ENCODE results near the gene MNDA.

The MNDA gene

DNA sequence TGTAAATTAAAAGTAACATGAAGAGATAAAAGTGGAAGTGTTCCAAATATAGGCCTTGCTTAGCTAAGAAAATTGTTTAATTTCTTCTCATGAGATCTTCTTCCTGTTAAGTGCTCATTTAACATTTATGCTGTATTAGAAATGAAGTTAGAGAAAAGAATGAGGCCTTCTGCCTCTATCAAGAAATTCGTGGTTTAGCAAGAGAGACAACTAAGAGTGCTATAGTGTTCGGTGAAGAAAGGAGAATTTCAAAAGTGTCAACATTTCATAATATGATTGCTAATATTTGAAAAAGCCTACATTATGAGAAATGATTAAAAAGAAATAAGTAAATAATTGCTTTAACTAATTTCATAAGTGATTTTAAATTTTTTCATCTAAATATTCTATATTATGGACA lies 18.8 kb upstream of the MNDA start:
- POLR2A ChIA-PET: no interaction called here
- CTCF ChIA-PET: no interaction called here
- TF ChIP-seq, protein P1, sequence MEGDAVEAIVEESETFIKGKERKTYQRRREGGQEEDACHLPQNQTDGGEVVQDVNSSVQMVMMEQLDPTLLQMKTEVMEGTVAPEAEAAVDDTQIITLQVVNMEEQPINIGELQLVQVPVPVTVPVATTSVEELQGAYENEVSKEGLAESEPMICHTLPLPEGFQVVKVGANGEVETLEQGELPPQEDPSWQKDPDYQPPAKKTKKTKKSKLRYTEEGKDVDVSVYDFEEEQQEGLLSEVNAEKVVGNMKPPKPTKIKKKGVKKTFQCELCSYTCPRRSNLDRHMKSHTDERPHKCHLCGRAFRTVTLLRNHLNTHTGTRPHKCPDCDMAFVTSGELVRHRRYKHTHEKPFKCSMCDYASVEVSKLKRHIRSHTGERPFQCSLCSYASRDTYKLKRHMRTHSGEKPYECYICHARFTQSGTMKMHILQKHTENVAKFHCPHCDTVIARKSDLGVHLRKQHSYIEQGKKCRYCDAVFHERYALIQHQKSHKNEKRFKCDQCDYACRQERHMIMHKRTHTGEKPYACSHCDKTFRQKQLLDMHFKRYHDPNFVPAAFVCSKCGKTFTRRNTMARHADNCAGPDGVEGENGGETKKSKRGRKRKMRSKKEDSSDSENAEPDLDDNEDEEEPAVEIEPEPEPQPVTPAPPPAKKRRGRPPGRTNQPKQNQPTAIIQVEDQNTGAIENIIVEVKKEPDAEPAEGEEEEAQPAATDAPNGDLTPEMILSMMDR (IDR thresholded peaks at IDR 0.05; ENCODE audit: insufficient read depth, low read length, missing control alignments): no peak

DNA sequence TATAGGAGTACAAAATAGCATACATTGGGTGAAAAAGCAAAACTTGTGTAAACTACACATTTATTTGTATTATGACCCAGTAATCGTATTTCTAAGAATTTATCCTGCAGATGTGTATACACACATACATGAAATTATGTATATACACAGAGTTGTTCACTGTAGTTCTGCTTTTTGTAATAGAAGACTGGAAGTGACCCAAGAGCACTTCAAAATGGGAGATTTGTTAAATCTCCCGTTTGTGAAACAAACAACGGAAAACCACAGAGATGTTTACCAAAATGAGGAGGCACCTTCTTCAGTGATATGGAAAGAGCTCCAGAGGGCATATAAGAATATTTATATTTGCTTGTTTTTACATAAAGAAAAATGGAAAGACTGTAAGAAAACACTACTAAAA lies 18.0 kb upstream of the MNDA start:
- POLR2A ChIA-PET: no interaction called here
- TF ChIP-seq, protein P1 (IDR thresholded peaks at IDR 0.05; ENCODE audit: insufficient read depth, low read length, missing control alignments): no peak
- no peak for DNase-seq (ENCODE audit: low read depth, low spot score)
- no peak overlapping the region for H3K4me3 ChIP-seq (ENCODE audit: low read depth, low read length)
- CTCF ChIA-PET: no interaction called here

More for the DNA sequence above, 18.8 kb upstream of the MNDA start:
- no peak overlapping the region for H3K4me3 ChIP-seq (ENCODE audit: low read depth, low read length)
- no peak for DNase-seq (ENCODE audit: low read depth, low spot score)

DNA sequence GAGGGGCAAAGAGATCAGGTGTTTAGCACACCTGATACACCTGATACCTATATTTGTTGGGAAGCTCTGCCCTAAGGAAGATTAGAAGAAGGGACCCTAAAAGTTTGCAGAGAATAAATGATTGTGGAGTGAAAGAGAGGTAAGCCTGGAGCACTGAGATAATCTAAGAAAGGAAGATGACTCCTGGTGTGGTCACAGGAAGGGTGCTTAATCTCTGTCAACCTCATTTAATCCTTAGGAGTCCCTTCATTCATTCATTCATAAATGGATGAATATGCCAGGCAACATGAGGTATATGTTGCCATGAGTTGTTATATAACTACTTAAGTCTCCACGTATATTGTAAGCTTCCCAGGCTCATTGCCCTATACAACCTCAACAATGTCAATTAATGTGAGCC lies 16.2 kb upstream of the MNDA start:
- no peak overlapping the region for H3K4me3 ChIP-seq (ENCODE audit: low read depth, low read length)
- TF ChIP-seq, protein P1 (IDR thresholded peaks at IDR 0.05; ENCODE audit: insufficient read depth, low read length, missing control alignments): no peak
- no peak for DNase-seq (ENCODE audit: low read depth, low spot score)
- CTCF ChIA-PET: no interaction called here
- POLR2A ChIA-PET: no interaction called here

DNA sequence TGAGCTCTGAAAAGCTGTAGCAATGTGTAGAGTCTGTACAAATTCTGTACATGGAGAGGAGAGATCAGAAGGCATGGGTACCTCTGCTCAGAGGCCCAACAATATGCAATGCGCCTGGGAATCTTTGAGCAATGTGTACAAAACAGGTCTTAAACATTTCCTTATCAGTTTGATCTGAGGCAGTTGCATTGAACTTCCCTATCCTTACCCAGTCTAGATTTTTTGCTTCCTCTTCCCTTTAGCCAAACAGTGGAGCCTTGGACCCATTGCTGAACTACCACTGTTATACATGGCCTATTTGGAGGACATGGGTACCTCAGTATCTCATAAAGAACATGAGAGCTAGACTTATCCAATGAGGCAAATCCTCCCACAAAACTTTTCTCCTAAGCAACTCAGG lies 12.6 kb upstream of the MNDA start:
- no peak overlapping the region for H3K4me3 ChIP-seq (ENCODE audit: low read depth, low read length)
- CTCF ChIA-PET: no interaction called here
- TF ChIP-seq, protein P1 (IDR thresholded peaks at IDR 0.05; ENCODE audit: insufficient read depth, low read length, missing control alignments): no peak
- DNase-seq (ENCODE audit: low read depth, low spot score): no peak
- POLR2A ChIA-PET: no interaction called here

DNA sequence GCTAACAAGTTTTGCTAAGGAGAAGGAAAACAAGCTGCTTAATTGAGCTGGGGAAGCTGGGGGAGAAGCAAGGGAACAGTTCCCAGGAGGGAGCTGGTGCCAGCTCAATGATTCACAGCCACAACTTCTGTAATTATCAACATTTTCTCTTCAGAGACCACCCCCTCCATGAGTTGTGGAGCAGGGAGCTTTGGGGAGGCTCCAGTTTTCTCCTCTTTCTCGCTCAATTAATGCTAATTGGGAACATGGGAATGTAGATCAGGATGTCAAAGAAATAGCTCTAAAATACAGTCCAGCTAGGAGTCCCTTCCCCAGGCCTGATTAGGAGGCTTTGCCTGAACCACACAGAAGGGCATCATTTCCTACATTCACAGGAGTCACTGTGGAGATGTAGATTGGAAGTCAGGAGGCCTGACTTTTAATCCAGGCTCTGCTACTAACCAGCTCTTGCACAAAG lies 12.1 kb upstream of the MNDA start:
- H3K4me3 ChIP-seq (ENCODE audit: low read depth, low read length): no peak overlapping the region
- ChIA-PET CTCF (no interaction called here), POLR2A (no interaction called here)
- no peak for DNase-seq (ENCODE audit: low read depth, low spot score)
- TF ChIP-seq, protein P1 (IDR thresholded peaks at IDR 0.05; ENCODE audit: insufficient read depth, low read length, missing control alignments): no peak

DNA sequence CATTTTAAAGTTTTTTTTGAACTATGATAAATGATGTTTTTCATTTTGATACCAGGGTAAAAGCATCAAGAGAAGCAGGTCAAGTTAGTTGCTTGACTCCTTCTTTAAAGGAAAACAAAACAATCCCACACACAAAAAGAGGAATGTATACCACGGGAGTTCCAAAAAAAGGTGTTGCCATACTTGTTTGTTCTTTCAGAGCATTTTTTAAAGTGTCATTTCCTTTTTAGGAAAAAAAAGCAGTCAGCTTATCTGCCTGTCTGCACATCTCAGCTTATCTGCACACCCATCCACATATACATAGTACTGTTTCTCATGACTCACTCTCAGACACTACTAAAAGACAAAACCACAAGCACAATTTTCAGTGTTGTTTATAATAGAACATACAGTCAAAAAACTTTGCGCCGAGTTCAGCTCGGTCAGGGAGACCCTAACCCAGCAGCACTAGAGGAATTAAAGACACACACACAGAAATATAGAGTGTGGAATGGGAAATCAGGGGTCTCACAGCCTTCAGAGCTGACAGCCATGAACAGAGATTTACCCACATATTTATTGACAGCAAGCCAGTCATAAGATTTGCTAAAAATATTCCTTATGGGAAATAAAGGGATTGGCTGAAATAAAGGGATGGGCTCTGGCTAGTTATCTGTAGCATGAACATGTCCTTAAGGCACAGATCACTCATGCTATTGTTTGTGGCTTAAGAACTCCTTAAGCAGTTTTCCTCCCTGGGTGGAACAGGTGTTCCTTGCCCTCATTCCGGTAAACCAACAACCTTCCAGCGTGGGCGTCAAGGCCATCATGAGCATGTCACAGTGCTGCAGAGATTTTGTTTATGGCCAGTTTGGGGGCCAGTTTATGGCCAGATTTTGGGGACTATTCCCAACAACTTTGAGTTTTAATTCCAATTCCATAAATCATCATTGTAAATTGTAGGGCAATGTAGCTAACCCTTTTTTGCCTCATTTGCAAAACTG lies 11.4 kb upstream of the MNDA start:
- ChIA-PET CTCF (no interaction called here), POLR2A (no interaction called here)
- TF ChIP-seq, protein P1 (IDR thresholded peaks at IDR 0.05; ENCODE audit: insufficient read depth, low read length, missing control alignments): no peak
- H3K4me3 ChIP-seq (ENCODE audit: low read depth, low read length): no peak overlapping the region
- DNase-seq (ENCODE audit: low read depth, low spot score): no peak
